CD4-positive, alpha-beta memory T cell (primary cell): ENCODE data around the gene CELA3B. TPM values are rescaled to one million over a fixed set of nuclear protein-coding genes. Genes with fewer than 3 reads are reported as not detected.

Experiments used
- CTCF ChIA-PET: fragments of 350-600 bp; sonication (Branson Sonifier 250); formaldehyde crosslinking; loops from one replicate; lab custom pipeline; 2021; ENCODE audit warnings: inconsistent platforms; ENCODE audit not compliant: partially characterized antibody; lab: Charles Lee
- POLR2A ChIA-PET: fragments of 350-600 bp; sonication (Branson Sonifier 250); formaldehyde crosslinking; loops from one replicate; lab custom pipeline; 2021; ENCODE audit not compliant: partially characterized antibody; lab: Charles Lee
- DNase-seq, 5 donors: peaks; one replicate each; pipeline versions ENCODE4 v3.0.0 to v3.0.0-alpha.2; 2020 to 2022; ENCODE audit warnings: mixed read lengths in 1 of 5
- H3K27ac ChIP-seq: one replicate; pipeline ENCODE4 v1.7.0; 2013; ENCODE audit warnings: low read depth, low read length
- H3K27me3 ChIP-seq: 2 replicates; pipeline ENCODE4 v1.7.0; 2013; ENCODE audit warnings: mild to moderate bottlenecking, low read length, moderate library complexity; ENCODE audit not compliant: insufficient read depth
- H3K36me3 ChIP-seq: 2 replicates; pipeline ENCODE4 v1.7.0; 2013; ENCODE audit warnings: mild to moderate bottlenecking, low read length, moderate library complexity; ENCODE audit not compliant: insufficient read depth
- H3K4me1 ChIP-seq: 2 replicates; pipeline ENCODE4 v1.7.0; 2013; ENCODE audit warnings: mild to moderate bottlenecking, low read length, moderate library complexity; ENCODE audit not compliant: insufficient read depth
- H3K4me3 ChIP-seq, 2 donors: one replicate each; pipeline ENCODE4 v1.7.0; 2013; ENCODE audit warnings: low read length in 2 of 2, mild to moderate bottlenecking in 1 of 2
- H3K9me3 ChIP-seq, 2 donors: one replicate each; pipeline ENCODE4 v1.7.0; 2013; ENCODE audit warnings: low read length in 2 of 2, control low read depth in 1 of 2; ENCODE audit not compliant: control insufficient read depth in 1 of 2
- H3K27ac Mint-ChIP-seq, 7 donors: one replicate each; pipeline ENCODE4 v1.8.0; 2020 to 2021; ENCODE audit warnings: mixed read lengths in 7 of 7, mild to moderate bottlenecking in 6 of 7, inconsistent platforms in 3 of 7, moderate library complexity in 3 of 7
- H3K27me3 Mint-ChIP-seq, 2 donors: one replicate each; pipeline ENCODE4 v1.8.0; 2020 to 2021; ENCODE audit warnings: mixed read lengths in 2 of 2
- H3K36me3 Mint-ChIP-seq, 2 donors: one replicate each; pipeline ENCODE4 v1.8.0; 2020 to 2021; ENCODE audit warnings: mixed read lengths in 2 of 2, inconsistent platforms in 1 of 2, mild to moderate bottlenecking in 1 of 2
- H3K4me1 Mint-ChIP-seq, 4 donors: one replicate each; pipeline ENCODE4 v1.8.0; 2020 to 2021; ENCODE audit warnings: mixed read lengths in 4 of 4, mild to moderate bottlenecking in 1 of 4
- H3K4me3 Mint-ChIP-seq, 8 donors: one replicate each; pipeline ENCODE4 v1.8.0; 2020 to 2021; ENCODE audit warnings: mixed read lengths in 8 of 8, mild to moderate bottlenecking in 7 of 8, moderate library complexity in 6 of 8, inconsistent platforms in 3 of 8
- H3K9me3 Mint-ChIP-seq, 8 donors: one replicate each; pipeline ENCODE4 v1.8.0; 2020 to 2021; ENCODE audit warnings: mixed read lengths in 8 of 8, mild to moderate bottlenecking in 5 of 8, inconsistent platforms in 3 of 8, moderate library complexity in 1 of 8
- intact Hi-C: fragments of 100-400 bp; cut with micrococcal nuclease; formaldehyde crosslinking; loops from one replicate; pipeline ENCODE4 v1.15.1; 2023
- polyA plus RNA-seq, 2 donors: library from polyadenylated mRNA; unstranded; fragments of 300-500 nt; fragmentation: Illumina TruSeq; gene quantifications; one replicate each; pipeline ENCODE4 v1.2.3, GENCODE V29; 2021
- total RNA-seq, 2 experiments: library from RNA; stranded (reverse); gene quantifications; one replicate each; pipeline ENCODE4 v1.2.3, GENCODE V29; 2021

Gene CELA3B
- total and polyA plus RNA-seq, 4 experiments from 2014 or later, result not detected

DNA sequence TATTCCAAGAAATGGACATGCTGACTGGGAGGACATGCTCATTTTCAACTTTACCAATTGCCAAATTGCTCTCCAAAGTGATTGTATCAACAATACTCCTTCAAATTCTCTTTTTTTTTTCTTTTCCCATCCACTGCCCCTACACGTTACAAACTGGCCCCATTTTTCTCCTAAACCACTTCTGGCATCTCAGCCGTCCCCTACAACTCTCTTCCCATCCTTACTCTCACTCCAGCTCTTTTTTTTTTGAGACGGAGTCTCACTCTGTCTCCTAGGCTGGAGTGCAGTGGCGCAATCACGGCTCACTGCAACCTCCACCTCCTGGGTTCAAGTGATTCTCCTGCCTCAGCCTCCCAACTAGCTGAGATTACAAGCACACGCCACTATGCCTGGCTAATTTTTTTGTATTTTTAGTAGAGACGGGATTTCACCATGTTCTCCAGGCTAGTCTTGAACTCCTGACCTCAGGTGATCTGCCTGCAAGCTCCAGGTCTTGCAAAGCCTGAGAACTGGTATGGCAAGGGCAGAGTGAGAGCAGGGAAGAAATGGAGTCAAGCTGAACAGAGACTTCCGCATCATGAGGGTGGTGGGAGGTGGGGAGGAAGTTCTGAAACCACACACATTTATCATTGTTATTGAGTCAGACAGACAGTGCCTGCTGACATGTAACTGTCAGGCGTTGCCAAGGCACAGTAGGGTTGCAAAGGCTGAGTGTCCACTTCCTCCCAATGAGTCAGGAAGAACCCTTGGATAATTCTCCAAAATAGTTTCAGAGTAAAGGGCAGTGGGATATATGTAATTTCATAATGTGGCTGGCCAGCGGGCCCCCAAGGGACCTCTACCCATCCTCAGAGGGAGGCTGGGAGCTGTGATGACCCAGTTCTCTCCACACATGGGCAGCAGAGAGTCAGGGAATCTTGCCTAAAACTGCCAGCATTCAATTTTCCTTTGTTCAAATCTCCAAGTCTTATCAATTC lies 42.0 kb downstream of the CELA3B start:
- CTCF ChIA-PET, result interaction anchor here (0.7 to 12.4 kb wide), 7 partner anchors 13 to 432 kb away, joined by 3 to 113 read pairs (median 4); no protein-coding TSS in a partner anchor
- intact Hi-C loops, result no loop called here
- Histone ChIP-seq H3K9me3 (no peaks in the 10 kb centered on the region), H3K4me1 (peaks cover 37% of the 10 kb centered on the region), H3K4me3 (no peak overlapping the region), H3K27ac (peak overlapping the region; percentile 51), H3K27me3 (no peaks in the 10 kb centered on the region), H3K36me3 (no peaks in the 10 kb centered on the region)
- Mint-ChIP-seq H3K4me3 (peak overlapping the region in 6 of 8 donors; percentile 54 to 80 (median 67)), H3K27ac (peak overlapping the region; percentile 65 to 98 (median 96)), H3K4me1 (peaks cover 20 to 26% (median 23%) of the 10 kb centered on the region in 4 donors), H3K9me3 (no peaks in the 10 kb centered on the region), H3K27me3 (no peaks in the 10 kb centered on the region), H3K36me3 (no peaks in the 10 kb centered on the region)
- POLR2A ChIA-PET, result interaction anchor here (0.8 to 3.0 kb wide), 11 partner anchors 10 to 739 kb away, joined by 3 to 21 read pairs (median 4); partner anchors contain the start of gene CDC42
- peak; percentile 41 to 83 (median 67) for DNase-seq

GRCh38 chr1:22021061-22021460 lies 44.2 kb downstream of the CELA3B start:
- H3K4me3 Mint-ChIP-seq, result no peak overlapping the region

DNA sequence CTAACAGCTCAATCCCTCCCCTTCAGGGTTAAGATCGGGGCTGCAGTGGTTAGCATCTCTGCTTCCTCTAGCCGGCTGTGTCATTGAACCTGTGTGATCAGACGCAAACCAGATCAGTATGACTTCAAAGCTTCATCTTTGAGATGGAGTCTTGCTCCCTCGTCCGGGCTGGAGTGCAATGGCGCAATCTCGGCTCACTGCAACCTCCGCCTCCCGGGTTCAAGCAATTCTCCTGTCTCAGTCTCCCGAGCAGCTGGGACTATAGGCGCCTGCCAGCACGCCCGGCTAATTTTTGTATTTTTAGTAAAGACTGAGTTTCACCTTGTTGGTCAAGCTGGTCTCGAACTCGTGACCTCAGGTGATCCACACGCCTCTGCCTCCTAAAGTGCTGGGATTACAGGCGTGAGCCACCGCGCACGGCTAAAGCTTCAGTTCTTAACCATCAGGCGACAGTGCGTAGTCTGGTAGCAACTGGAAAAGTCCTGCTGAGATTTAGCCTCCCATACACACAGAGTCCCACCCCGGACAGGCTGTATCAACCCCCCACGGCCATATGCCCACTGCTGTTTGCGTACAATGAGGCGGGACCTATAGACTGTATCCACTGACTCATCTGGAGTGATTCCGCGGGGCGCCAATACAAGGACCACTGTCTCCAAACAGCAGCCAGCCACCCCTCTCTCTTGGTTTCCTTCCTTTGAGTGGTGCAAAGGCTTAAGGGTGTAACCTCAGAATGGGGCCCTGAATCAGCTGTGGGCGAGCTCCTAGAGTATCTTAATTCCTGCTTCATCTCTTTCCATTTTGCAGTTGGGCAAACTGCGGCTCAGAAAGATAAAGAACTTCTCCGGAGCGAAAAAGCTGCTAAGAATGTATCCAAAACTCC lies 47.9 kb downstream of the CELA3B start:
- H3K27ac Mint-ChIP-seq, result peak overlapping the region; percentile 91 to 100 (median 99)
- H3K9me3 Mint-ChIP-seq, result no peaks in the 10 kb centered on the region
- no peaks in the 10 kb centered on the region for H3K27me3 Mint-ChIP-seq
- Histone ChIP-seq H3K9me3 (no peaks in the 10 kb centered on the region), H3K27ac (peak overlapping the region; percentile 97), H3K27me3 (no peaks in the 10 kb centered on the region), H3K4me3 (peak overlapping the region; percentile 95 to 99), H3K4me1 (peaks cover 43% of the 10 kb centered on the region), H3K36me3 (no peaks in the 10 kb centered on the region)
- ChIA-PET CTCF (interaction anchor here (0.8 to 12.4 kb wide), 21 partner anchors 9 to 656 kb away, joined by 3 to 113 read pairs (median 7); partner anchors contain the start of genes CDC42 and USP48), POLR2A (interaction anchor here (0.7 to 23.8 kb wide), 28 partner anchors 8 to 1391 kb away, joined by 3 to 874 read pairs (median 8); partner anchors contain the start of genes CDC42, USP48 and ZBTB40)
- peak; percentile 87 to 96 (median 91) for DNase-seq
- H3K4me1 Mint-ChIP-seq, result peaks cover 27 to 53% (median 40%) of the 10 kb centered on the region in 4 donors
- intact Hi-C loops, result loop anchor here (1.0 to 2.0 kb wide), 5 partner anchors 15 to 241 kb away; partner anchors contain the start of genes CDC42 and USP48
- H3K36me3 Mint-ChIP-seq, result peaks cover 4 to 15% of the 10 kb centered on the region in 2 donors
- peak overlapping the region; percentile 89 to 98 (median 94) for H3K4me3 Mint-ChIP-seq

More at GRCh38 chr1:22021061-22021460, 44.2 kb downstream of the CELA3B start:
- Mint-ChIP-seq H3K9me3 (no peaks in the 10 kb centered on the region), H3K36me3 (peaks cover 0 to 14% of the 10 kb centered on the region in 2 donors), H3K4me1 (peaks cover 29 to 45% (median 37%) of the 10 kb centered on the region in 4 donors), H3K27me3 (no peaks in the 10 kb centered on the region), H3K27ac (peak overlapping the region in 1 of 7 donors; percentile 51)
- DNase-seq, result no peak
- no peaks in the 10 kb centered on the region for H3K9me3 ChIP-seq
- ChIA-PET CTCF (interaction anchor here (0.7 to 12.4 kb wide), 5 partner anchors 10 to 73 kb away, joined by 3 to 113 read pairs (median 11); no protein-coding TSS in a partner anchor), POLR2A (interaction anchor here (23.8 kb wide), 1 partner anchor 33 kb away, joined by 874 read pairs; the partner anchor contains the start of gene CDC42)
- H3K4me1 ChIP-seq, result peaks cover 44% of the 10 kb centered on the region
- no peaks in the 10 kb centered on the region for H3K27me3 ChIP-seq
- no peak overlapping the region for H3K4me3 ChIP-seq
- no peaks in the 10 kb centered on the region for H3K36me3 ChIP-seq
- no peak overlapping the region for H3K27ac ChIP-seq
- intact Hi-C loops, result no loop called here

DNA sequence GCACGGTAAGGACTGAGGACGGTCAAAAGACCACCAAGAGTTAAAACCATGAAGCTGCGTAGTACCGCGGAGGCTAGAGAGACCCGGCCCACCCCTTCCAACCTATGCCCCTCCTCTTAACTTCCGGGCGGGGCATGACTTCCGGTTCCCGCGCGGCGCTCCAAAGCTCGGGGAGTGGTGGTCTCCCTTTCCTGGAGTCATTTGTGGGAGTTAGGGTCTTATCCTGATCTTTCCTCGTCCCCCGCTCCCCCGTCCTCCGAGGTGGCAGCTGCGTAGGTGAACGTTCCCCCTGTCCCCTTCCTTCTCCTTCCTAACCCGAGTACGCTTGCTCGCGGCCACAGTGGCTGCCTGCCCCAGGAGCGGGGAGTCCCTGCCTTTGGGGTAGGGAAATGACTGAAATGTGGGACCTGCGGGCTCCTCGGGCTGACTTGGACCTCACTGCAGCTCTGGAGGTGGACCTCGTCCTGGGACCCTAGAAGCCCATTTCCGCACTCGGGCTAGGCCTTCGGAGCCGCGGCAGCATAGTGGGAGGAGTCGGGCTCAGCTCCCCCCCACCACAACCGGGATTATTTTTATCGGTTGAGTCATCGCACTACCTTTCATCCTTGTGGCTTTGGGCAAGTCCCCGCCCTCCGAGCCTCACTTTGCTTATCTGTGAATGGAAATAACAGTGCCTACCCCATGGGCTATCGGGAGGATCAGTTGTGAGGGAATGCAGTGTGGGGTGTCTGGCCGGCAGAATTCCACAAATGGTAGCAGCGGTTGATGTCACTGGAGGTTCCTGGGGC lies 48.7 kb downstream of the CELA3B start:
- DNase-seq, result peak; percentile 89 to 97 (median 92)
- Mint-ChIP-seq H3K4me3 (peak overlapping the region; percentile 89 to 98 (median 94)), H3K4me1 (peaks cover 31 to 62% (median 47%) of the 10 kb centered on the region in 4 donors), H3K9me3 (no peaks in the 10 kb centered on the region), H3K36me3 (peaks cover 4 to 15% of the 10 kb centered on the region in 2 donors), H3K27ac (peak overlapping the region; percentile 91 to 100 (median 99)), H3K27me3 (no peaks in the 10 kb centered on the region)
- CTCF ChIA-PET, result interaction anchor here (0.9 to 12.4 kb wide), 11 partner anchors 10 to 80 kb away, joined by 3 to 113 read pairs (median 16); partner anchors contain the start of gene CDC42
- no peaks in the 10 kb centered on the region for H3K27me3 ChIP-seq
- H3K9me3 ChIP-seq, result no peaks in the 10 kb centered on the region
- H3K36me3 ChIP-seq, result no peaks in the 10 kb centered on the region
- POLR2A ChIA-PET, result interaction anchor here (0.6 to 23.8 kb wide), 25 partner anchors 7 to 1239 kb away, joined by 3 to 874 read pairs (median 10); partner anchors contain the start of genes CDC42, USP48 and ZBTB40
- H3K27ac ChIP-seq, result peak overlapping the region; percentile 97
- peak overlapping the region; percentile 95 to 99 for H3K4me3 ChIP-seq
- intact Hi-C loops, result loop anchor here (1.0 to 2.0 kb wide), 5 partner anchors 14 to 242 kb away; partner anchors contain the start of genes CDC42 and USP48
- peaks cover 46% of the 10 kb centered on the region for H3K4me1 ChIP-seq

- peak overlapping the region; percentile 97 for H3K27ac ChIP-seq
- H3K36me3 ChIP-seq, result no peaks in the 10 kb centered on the region
- H3K4me3 ChIP-seq, result no peak overlapping the region
- H3K9me3 Mint-ChIP-seq, result no peaks in the 10 kb centered on the region
- no peaks in the 10 kb centered on the region for H3K27me3 ChIP-seq
- H3K36me3 Mint-ChIP-seq, result peaks cover 4 to 15% of the 10 kb centered on the region in 2 donors
- peaks cover 38 to 75% (median 58%) of the 10 kb centered on the region in 4 donors for H3K4me1 Mint-ChIP-seq
- intact Hi-C loops, result no loop called here
- H3K27ac Mint-ChIP-seq, result peak overlapping the region; percentile 75 to 100 (median 98)
- H3K27me3 Mint-ChIP-seq, result no peaks in the 10 kb centered on the region
- peak overlapping the region; percentile 41 to 98 (median 62) for H3K4me3 Mint-ChIP-seq
- H3K9me3 ChIP-seq, result no peaks in the 10 kb centered on the region
- ChIA-PET CTCF (interaction anchor here (12.4 kb wide), 1 partner anchor 13 kb away, joined by 113 read pairs; no protein-coding TSS in a partner anchor), POLR2A (interaction anchor here (0.6 to 23.8 kb wide), 3 partner anchors 11 to 77 kb away, joined by 3 to 874 read pairs (median 339); partner anchors contain the start of gene CDC42)
- peaks cover 53% of the 10 kb centered on the region for H3K4me1 ChIP-seq
- no peak for DNase-seq
Measured at GRCh38 chr1:22026924-22027289, 50.1 kb downstream of the CELA3B start.
